ENCODE results near the gene ANKRD33B.

ANKRD33B gene

DNA sequence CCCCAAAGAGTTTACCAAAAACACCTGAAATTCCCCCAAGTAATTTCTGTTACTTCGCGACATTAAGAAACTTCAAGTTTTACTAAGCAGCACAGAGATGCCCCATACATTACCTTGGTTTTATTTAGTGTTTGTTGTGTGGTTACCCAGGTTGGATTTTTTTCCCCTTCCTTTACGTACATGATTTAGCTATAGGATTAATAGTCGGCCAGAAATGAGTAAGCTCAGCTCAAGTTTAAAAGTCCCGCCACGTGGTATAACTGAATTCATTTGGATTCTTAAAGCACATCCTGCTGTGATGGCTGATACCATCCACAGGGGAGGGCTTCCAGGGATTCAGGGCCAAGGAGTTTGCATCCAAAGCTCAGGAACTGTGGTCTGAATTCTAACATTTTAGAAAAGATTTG lies 121.2 kb downstream of the ANKRD33B start:
- CTCF ChIA-PET, result interaction anchor here (0.7 to 4.2 kb wide), 15 partner anchors 10 to 234 kb away, joined by 3 to 18 read pairs (median 4); no protein-coding TSS in a partner anchor
- TF ChIP-seq, protein P1, sequence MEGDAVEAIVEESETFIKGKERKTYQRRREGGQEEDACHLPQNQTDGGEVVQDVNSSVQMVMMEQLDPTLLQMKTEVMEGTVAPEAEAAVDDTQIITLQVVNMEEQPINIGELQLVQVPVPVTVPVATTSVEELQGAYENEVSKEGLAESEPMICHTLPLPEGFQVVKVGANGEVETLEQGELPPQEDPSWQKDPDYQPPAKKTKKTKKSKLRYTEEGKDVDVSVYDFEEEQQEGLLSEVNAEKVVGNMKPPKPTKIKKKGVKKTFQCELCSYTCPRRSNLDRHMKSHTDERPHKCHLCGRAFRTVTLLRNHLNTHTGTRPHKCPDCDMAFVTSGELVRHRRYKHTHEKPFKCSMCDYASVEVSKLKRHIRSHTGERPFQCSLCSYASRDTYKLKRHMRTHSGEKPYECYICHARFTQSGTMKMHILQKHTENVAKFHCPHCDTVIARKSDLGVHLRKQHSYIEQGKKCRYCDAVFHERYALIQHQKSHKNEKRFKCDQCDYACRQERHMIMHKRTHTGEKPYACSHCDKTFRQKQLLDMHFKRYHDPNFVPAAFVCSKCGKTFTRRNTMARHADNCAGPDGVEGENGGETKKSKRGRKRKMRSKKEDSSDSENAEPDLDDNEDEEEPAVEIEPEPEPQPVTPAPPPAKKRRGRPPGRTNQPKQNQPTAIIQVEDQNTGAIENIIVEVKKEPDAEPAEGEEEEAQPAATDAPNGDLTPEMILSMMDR (IDR thresholded peaks at IDR 0.05; ENCODE audit: control extremely low read depth, extremely low read depth, low read depth, missing control alignments), result no peak
- POLR2A ChIA-PET, result interaction anchor here (0.9 to 2.4 kb wide), 3 partner anchors 49 to 124 kb away, joined by 3 to 16 read pairs (median 9); no protein-coding TSS in a partner anchor
- peak; percentile 54 for DNase-seq (ENCODE audit: extremely low spot score)

GRCh38 chr5:10686890-10687289 lies 123.0 kb downstream of the ANKRD33B start:
- ChIA-PET CTCF (interaction anchor here (1.3 to 4.2 kb wide), 6 partner anchors 8 to 234 kb away, joined by 3 to 18 read pairs (median 10); no protein-coding TSS in a partner anchor), POLR2A (interaction anchor here (0.6 kb wide), 1 partner anchor 167 kb away, joined by 3 read pairs; no protein-coding TSS in a partner anchor)
- TF ChIP-seq, protein P1 (IDR thresholded peaks at IDR 0.05; ENCODE audit: control extremely low read depth, extremely low read depth, low read depth, missing control alignments), result no peak
- DNase-seq (ENCODE audit: extremely low spot score), result no peak

DNA sequence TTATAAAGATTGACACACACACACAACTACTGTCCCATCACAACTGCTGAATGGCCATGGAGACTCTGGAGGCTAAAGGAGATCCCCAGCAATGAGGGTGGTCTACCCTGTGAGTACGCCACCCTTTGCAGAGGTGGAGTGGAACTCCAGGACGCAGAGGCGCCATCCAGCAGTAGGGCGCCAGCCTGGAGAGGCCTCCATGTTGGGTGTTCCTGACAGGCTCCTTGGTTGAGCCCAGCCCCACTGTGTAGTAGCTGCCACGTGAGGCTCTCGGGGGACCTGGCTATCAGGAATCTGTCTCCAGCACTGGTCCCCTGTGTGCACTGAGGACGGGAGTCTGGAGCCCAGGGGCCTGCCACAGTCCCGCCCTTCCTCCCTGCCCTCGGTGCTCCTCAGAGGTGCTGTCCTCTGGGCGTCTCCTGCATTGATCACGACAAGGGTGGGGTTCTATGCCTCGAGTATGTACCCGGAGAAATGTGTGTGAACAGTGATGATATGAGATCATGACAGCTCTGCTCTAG lies 124.8 kb downstream of the ANKRD33B start:
- TF ChIP-seq, protein P1 (IDR thresholded peaks at IDR 0.05; ENCODE audit: control extremely low read depth, extremely low read depth, low read depth, missing control alignments), result no peak
- DNase-seq (ENCODE audit: extremely low spot score), result no peak
- ChIA-PET POLR2A (no interaction called here), CTCF (interaction anchor here (0.8 to 5.9 kb wide), 21 partner anchors 10 to 409 kb away, joined by 3 to 65 read pairs (median 4); no protein-coding TSS in a partner anchor)

- no peak for DNase-seq (ENCODE audit: extremely low spot score)
- ChIA-PET CTCF (interaction anchor here (0.8 to 5.9 kb wide), 29 partner anchors 11 to 408 kb away, joined by 3 to 65 read pairs (median 4); no protein-coding TSS in a partner anchor), POLR2A (no interaction called here)
- TF ChIP-seq, protein P1 (IDR thresholded peaks at IDR 0.05; ENCODE audit: control extremely low read depth, extremely low read depth, low read depth, missing control alignments), result peak; percentile 26
Observed at GRCh38 chr5:10689391-10690081, 125.7 kb downstream of the ANKRD33B start.

DNA sequence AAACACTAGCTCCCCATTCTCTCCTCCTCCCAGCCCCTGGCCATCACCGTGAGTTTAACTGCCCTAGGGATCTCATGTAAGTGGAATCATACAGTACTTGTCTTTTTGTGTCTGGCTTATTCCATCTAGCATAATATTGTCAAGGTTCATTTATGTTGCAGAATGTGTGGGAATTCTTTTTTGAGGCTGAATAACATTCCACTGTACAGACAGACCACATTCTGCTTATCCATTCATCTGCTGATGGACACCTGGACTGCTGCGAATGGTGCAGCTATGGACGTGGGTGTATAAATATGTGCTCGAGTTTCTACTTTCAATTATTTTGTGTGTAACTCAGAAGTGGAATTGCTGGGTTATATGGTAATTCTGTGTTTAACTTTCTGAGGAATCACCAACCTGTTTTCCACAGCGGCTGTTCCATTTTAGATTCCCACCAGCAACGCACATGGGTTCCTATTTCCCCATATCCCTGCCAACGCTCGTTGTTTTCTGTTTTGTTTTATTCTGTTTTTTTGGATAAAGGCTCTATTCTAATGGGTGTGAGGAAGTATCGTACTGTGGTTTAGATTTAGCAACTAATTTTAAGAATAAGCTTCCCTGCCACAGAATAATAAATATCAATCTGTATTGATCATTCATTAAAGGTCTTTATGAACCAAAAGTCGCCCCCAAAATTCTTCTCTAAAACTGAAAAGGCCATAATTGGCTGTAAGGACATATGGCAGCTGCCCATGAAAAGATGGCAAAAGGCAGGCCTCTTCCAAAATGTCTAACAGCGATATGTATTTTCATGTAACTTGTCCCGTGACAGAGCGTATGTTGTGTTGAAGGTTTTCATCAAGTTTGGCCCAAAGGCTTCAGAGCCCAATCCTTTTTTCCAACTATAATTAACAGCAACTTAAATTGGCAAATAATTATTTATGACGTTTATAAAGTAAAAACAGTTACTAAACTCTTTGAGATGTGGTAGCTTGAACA lies 126.9 kb downstream of the ANKRD33B start:
- ChIA-PET POLR2A (no interaction called here), CTCF (interaction anchor here (0.8 to 5.9 kb wide), 22 partner anchors 10 to 407 kb away, joined by 3 to 65 read pairs (median 3); no protein-coding TSS in a partner anchor)
- DNase-seq (ENCODE audit: extremely low spot score), result no peak
- TF ChIP-seq, protein P1 (IDR thresholded peaks at IDR 0.05; ENCODE audit: control extremely low read depth, extremely low read depth, low read depth, missing control alignments), result no peak
